ENCODE data around the gene SLIT3.
"Not testable (repeated sequence)": the region's sequence is repeated elsewhere in the genome, so short reads cannot be mapped to it uniquely, and the experiment has no call there.

Gene SLIT3

DNA sequence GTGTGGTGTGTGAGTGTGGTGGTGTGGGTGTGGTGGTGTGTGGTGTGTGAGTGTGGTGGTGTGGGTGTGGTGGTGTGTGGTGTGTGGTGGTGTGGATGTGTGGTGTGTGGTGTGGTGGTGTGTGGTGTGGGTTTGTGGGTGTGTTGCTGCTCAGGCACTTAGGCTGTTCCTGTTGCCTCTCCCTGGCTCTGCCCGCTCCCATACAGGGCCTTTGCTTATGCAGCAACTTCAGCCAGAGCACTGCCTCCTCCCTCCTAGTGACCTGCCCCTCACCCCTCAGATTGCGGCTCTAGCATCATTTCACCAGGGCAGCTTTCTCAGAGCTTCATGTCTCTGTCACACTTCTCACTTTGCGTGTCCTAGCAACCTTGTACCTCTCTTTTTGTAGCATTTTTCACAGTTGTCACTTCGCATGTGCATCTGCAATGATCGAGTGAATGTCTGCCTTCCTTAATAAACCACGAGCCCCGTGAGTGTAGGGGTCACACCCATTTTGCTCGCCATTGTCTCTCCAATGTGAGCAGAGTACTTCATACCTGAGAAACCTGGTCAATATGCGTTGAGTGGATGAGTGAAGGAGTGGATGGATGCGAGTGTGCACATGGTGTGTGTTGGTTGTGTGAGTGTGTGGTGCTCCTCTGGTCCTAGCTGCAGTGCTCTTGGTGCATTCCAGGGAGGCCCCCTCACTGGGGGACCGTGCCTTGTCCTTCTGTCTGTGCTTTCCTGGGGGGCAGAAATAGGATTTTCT is 553.9 kb downstream of the SLIT3 start:
- no peak for DNase-seq

DNA sequence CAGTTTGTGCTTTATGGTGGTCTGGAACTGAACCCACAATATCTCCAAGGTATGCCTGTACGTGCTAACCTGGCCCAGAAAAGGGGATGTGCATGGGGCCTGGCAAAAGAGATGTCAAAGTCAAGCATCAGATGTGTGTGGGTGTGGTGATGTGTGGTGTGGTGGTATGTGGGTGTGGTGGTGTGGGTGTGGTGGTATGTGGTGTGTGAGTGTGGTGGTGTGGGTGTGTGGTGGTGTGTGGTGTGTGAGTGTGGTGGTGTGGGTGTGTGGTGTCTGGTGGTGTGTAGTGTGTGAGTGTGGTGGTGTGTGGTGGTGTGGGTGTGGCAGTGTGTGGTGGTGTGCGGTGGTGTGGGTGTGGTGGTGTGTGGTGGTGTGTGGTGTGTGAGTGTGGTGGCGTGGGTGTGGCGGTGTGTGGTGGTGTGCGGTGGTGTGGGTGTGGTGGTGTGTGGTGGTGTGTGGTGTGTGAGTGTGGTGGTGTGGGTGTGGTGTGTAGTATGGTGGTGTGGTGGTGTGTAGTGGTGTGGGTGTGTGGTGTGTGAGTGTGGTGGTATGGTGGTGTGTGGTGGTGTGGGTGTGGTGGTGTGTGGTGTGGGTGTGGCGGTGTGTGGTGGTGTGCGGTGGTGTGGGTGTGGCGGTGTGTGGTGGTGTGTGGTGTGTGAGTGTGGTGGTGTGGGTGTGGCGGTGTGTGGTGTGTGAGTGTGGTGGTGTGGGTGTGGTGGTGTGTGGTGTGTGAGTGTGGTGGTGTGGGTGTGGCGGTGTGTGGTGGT is 554.6 kb downstream of the SLIT3 start:
- DNase-seq, result not testable (repeated sequence)

DNA sequence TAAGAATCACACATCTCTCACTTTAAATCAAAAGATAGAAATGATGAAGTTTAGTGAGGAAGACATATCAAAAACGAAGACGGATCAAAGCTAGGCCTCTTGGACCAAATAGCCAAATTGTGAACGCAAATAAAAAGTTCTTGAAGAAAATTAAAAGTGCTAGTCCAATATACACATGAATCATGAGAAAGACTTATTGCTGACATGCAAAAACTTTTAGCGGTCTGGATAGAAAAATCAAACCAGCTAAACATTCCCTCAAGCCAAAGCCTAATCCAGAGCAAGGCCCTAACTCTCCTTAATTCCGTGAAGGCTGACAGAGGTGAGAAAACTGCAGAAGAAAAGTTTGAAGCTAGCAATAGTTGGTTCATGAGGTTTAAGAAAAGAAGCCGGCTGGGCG is 557.3 kb downstream of the SLIT3 start:
- DNase-seq, result no peak

DNA sequence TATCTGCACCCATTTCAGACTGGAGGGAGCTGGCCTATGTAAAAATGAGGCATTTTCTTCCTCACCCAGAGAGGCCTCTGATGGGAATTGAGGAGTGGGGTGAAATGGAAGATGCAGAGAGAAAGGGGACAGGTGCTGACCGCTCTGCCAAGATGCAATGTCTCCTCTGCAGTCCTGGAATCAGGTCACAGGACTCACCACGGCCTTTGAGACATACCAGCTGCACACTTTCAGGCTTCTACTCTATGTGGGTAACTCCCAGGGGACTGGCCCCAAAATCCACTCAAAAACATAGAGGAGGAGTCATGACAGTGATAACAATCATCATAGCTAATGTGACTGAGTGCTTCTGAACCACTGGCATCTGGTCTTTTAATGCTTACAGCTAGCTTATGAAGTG is 558.6 kb downstream of the SLIT3 start:
- DNase-seq, result not testable (repeated sequence)

DNA sequence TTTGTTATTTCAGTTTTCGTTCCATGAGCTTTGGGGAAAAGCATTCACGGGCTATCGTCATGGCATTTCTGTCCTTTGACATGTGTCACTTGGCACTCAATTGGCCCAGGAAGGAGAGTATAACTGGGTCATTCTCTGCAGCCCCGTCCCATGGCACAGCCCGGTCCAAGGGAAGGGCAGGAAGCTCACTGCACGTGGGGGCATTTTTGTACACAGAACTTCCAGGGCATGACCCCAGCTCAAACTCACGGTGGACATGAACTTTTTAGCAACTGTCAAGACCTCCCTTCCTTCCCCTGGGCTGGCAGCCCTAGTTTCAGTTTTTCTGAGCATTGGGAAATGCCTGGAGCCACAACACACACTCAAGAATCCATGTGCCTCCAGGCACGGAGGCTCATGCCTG is 560.1 kb downstream of the SLIT3 start:
- DNase-seq, result no peak

DNA sequence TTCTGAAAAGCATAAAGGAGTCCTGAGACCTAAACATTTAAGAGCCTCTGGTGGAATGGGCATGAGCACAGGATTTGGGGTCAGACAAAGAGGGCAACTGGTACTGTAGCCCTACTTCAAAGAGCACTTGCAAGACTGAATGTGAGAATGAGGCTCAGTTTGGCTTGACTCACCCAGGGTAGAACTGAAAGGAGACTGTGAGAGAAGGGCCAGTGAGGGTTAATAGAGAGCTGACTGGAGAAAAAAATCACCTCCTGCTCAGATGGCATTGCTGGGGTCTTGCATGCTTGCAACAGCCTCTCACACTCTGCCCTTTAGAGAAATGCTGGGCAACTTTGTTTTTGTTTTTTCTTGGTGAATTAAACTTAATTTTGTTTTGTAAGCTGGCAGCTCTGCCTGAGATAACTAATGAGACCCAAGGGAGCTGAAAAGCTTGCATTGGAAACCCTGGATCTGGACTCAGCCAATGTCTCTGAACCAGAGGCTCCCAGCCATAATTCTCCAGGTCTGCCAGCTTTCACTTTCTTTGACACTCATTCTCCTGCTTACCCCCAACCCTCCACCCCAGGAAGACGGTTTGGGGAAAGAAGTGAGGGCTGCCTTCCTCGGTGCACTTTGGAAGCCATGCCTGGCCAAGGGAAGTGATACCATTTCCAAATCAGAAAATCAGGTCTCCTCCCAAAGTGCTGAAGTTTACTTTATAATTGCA is 560.7 kb downstream of the SLIT3 start:
- no peak for DNase-seq

DNA sequence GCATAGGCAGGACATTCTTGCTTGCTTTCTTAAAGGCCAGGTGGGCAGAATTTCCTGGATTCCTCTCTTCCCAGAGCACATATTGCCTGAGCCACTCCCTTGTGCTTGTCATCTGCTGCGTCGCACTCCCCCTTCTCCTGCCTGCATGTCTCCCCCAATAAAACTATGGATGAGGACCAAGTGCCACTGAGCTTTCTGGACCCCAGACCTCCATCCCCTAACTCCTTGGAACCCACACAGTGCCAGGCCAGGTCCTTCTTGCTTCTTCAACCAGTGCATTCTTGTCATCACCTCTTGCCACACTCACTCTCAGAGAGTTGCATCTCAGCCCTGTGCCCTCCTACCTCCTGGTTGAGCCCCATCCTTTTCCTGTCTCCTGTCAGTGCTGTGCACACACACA is 563.9 kb downstream of the SLIT3 start:
- no peak for DNase-seq

DNA sequence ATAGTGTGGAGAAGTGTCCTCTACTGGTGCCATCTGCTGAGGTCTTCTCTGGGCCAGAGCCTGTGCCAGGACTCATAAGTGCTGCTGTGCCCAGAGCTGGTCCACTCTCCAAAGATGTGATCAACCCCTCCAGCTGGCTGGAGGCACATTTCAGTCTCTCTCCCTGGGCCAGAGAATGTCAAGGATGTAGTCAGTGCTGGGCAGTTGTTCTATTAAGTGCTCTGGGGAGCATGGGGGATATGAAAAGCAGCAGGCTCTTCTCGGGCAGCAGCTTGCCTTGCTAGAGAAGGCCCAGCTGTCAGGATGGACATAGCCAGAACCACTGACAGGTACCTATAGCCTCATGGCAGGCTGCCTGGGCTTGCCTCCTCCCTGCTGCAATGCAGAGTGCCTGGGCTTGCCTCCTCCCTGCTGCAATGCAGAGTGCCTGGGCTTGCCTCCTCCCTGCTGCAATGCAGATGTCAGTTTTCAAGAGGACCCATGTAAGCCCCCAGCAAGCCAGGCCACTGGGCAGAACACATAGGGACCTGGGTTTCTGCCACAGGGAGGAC is 564.6 kb downstream of the SLIT3 start:
- DNase-seq, result no peak

DNA sequence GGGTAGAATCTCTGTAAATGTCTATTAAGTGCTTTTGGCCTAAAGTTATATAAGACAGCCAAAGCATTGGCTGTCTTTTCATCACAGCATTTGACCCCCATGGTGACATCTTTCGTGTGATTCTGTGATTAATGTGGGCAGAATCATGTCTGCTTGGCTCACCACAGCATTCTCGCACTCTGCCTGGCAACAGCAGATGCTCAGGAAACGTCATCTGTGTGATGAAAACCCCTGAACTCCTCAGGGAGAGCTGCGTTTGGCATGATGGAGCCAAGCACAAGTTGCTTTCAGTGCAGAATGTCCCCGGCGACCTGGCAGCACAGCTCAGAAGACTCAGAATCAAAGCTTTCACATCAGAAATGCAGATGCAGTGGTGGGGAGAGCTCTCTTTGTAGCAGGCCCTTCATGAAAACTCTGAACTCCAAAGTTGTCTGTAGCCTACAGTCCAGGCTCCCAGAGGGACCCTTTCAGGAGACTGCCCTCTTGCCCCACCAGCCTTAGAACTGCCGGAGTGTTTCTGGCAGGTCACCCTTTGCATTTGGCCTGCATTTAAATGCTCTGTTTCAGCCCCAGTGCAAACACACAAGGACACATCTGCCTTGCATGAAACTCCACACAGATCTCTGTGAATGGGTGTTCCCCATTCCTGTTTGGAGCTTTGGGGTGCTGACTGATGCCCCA is 566.2 kb downstream of the SLIT3 start:
- no peak for DNase-seq

DNA sequence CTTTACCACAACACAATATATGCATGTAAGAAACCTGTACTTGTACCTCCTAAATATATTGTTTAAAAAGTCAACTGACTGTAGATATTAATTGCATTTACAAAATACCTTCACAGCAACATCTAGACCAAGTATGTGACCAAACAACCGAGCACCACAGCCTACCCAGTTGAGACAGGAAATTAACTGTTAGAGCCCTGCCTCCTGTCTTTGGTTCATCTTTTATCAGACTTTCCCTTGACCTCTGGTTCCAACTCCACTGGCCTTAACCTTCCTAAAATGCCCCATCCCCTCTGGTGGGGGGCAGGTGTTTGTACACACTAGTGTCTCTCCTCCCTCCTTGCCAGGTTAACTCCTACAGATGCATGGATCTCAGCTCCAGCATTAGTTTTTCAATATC is 566.8 kb downstream of the SLIT3 start:
- DNase-seq, result no peak

DNA sequence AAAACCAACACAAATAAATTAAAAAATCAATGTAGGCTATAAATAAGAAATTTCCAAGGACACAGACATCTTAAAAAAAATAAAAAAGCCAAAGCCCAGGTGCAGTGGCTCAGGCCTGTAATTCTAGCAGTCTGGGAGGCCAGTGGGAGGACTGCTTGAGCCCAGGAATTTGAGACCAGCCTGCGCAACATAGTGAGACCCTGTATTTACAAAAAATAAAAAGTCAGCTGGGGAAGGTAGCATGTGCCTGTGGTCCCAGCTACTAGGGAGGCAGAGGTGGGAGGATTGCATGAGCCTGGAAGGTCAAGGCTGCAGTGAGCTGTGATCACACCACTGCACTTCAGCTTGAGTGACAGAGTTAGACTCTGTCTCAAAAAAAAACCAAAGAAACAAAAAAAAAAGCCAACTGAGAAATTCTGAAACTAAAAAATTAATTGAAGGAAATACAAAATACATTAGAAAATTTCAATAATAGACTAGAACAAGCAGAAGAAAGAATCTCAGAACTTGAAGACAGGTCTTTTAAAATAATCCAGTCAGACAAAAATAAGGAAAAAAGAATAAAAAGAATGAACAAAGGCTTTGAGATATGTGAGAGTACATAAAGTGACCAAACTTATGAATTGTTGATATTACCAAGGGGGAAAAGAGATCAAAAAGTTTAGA is 572.3 kb downstream of the SLIT3 start:
- DNase-seq, result no peak

DNA sequence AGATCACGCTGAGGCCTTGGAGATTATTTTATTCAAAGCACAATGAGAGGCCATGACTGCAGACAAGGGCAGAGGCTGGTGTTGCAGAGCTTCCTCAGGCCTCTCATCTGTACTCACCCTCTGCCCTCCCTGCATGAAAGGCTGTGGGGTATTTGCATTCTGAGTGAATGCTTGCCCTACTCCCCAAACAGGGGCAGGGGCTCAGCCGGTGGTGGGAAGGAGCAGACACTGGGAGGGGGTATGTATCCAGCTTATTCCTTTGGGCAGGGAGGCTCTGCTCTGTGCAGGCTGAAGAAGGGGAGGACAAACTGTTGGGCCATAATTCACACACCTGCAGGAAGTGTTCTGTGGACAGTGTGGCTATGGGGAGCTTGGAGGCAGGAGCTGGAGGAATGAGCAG is 573.4 kb downstream of the SLIT3 start:
- no peak for DNase-seq

DNA sequence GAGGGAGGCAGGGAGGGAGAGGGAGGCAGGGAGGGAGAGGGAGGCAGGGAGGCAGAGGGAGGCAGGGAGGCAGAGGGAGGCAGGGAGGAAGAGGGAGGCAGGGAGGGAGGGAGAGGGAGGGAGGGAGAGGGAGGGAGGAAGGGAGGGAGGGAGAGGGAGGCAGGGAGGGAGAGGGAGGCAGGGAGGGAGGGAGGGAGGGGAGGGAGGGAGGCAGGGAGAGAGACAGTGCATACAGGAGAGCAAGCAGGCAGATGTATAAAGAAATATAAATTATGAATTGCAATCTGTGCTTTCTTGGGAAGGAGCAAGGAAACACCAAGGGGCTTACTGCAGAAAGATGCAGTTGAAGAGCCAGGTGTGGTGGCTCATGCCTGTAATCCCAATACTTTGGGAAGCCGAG is 574.6 kb downstream of the SLIT3 start:
- DNase-seq, result no peak

DNA sequence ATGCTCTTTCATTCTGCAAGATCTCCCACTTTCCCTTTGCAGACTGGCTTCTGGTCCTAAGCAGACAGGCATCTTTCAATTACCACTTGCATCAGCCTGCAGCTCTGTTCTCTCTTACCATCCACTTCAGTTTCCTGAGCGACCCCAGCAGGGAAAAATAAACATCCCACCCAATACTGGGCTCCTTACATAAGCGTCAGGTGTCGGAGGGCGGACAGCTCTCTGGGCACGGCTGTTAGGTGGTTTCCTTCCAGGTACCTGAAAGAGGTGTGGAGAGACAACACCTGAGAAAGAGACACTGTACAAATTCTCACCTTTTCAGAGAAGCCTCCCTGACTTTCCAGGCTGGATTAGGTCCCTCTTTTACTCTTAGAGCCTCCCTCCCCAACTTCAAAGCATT is 576.7 kb downstream of the SLIT3 start:
- DNase-seq, result no peak

DNA sequence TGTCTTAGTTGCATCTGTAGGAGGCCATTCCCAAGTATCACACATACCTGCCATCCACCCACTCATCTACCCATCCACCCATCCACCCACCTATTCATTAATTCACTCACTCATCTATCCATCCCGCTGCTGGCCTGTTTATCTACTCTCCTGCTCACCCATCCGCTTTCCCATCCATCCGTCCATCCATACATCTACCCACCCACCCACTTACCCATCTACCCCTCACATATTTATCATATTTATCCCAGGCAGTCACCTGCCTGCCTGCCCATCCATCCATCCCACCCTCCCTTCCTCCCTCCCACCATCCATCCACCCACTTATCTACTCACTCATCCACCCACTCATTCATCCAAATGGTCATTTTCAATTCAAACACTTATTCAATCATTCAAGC is 577.9 kb downstream of the SLIT3 start:
- DNase-seq, result no peak

DNA sequence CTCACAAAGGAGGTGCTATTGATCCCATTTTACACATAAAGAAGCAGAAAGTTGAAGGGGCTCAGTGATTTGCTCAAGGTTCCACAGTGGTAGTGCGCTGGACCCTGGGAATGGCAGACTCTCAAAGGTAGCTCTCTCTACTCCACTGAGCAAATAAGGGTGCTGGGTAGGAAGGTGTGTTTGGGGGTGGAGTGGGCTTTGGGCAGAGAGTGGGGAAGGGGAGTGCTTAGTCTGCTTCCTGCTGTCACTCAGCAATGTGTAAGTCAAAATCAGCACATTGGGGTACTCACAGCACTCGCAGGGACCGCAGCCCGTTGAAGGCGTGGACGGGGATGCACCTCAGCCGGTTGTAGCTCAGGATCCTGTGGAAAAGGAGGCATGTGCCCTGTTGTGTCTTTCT is 579.0 kb downstream of the SLIT3 start:
- no peak for DNase-seq

DNA sequence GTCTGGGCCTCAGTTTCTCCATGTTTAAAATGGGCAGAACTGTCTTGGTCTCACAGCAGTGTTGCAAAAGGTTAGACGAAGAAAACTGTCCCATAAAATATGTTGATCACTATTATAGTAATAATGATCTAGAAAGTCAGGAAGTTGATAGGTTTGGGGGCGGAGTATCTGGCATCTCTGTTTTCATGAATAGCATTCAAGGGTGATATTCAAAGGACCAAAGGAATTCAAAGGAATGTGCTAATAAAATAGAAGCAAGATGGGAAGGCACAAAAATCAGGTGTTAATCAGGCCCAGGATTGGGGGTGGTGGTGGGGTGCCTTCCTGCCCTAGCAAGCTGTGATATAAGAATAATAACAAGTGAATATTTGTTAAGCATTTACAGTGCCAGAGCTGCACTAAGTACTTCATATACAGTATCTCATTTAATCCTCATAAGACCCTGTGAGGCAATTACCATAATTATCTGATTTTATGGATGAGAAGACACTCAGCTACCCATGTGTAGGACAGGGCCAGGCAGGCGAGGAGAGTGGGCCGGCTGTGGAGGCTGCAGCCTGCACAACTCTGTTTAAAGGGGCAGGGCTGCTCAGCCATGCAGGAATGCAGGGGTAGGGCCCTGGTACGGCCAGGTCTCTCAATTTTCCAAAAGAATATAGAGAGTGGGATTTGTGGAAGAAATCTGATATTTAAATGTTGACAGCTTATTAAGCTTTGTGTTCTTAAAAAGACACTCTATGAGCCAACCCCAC is 579.8 kb downstream of the SLIT3 start:
- DNase-seq, result no peak

DNA sequence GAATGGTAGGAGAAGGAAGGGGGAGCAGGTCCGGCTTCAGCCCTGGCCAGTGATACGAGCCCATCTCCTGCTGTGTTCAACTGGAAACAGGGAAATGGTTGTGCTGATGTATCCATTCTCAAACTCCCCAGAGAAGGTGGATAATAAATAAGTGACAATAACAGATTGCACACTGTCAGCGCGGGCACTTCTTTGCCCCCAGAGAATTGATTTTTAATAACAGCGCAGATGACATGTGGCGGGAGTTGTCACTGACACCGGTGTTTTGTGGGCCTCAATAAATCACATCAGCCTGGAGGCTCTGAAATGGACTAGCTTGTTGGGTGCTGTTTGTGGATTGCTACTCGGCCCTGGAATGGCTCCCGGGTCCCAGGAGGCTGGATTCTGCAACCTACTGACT is 580.4 kb downstream of the SLIT3 start:
- DNase-seq, result no peak

DNA sequence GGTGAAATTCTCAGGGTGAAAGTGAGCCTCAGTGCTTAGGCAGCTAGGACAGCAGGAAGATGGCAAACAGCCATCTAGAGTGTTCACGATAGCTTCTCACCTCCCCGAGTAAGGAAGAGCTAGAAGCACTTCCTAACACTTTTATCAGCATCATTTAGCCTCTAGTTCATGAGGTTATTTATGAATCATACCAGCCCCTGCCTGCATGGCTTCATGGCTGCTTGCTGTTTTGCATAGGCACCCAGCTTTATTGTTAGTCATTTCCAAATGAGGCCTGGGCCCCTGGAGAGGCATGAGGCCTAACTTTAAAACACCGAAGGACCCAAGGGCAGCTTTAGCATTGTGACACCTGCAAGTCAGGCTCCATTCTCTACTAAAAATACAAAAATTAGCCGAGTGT is 586.9 kb downstream of the SLIT3 start:
- no peak for DNase-seq

DNA sequence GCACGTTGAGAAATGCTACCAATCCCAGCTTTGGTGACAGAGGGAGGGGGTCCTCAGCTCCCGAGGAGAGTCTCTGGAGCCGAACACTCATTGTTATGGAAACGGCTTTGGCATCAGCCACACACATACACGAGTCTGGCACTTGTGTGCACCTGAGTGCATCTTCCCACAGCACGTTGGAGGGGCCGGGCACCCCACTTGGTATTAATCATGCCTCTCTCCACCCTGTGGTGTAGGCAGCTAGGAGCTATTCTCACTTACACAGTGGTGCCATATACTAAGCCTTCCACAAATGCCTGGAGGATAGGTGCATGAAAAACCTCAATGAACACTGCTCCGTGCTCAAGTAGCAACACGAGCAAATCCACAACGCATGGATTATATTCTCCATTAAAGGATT is 587.9 kb downstream of the SLIT3 start:
- DNase-seq, result no peak

DNA sequence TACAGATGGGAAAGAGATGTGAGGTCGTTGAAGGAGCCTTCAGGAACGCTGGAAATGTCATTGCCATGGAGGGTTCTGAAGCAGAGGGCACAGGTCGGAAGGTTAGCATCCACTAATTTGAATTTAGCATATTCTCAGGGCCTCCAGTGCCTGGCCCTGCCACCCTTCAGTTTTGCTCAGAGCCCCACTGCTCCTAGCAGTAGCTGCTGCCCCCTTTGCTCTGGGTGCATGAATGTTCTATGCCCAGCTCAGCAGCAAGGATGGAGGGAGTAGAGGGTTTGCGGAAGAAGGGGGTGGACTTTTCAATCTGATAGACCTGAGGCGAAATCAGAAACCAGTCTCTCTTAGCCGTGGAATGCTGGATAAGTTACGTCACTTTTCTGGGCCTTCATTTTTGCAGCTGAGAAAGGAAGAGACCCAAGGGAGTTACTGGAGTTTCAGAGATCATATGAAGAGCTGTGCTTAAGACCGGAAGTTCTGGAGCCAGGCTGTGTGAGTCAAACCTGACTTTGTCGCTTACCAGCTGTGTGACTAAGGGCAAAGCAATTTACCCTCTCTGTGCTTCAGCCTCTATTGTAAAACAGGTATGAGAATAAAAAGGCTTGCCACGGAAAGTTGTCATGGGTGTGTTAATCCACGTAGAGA is 588.5 kb downstream of the SLIT3 start:
- no peak for DNase-seq

Measured in NCI-H1048 (cell line).